MG63 (cell line): Measurements from ENCODE around the gene KRT4. TPM values are rescaled to one million over a fixed set of nuclear protein-coding genes. Genes with fewer than 3 reads are reported as not detected.
"Not testable (repeated sequence)": the region's sequence is repeated elsewhere in the genome, so short reads cannot be mapped to it uniquely, and the experiment has no call there.

ENCODE experiments used
- DNase-seq: peaks from one replicate; pipeline ENCODE4 v3.0.0-alpha.2; 2020
- H3K27me3 ChIP-seq: fragments of 250-450 bp; sonication (Bioruptor Pico); 2 replicates; pipeline ENCODE4 v1.5.1; 2020; ENCODE audit warnings: mild to moderate bottlenecking, moderate library complexity
- H3K36me3 ChIP-seq: fragments of 250-450 bp; sonication (Bioruptor Pico); 2 replicates; pipeline ENCODE4 v1.5.1; 2020; ENCODE audit warnings: mild to moderate bottlenecking, moderate library complexity
- H3K4me3 ChIP-seq: fragments of 250-450 bp; sonication (Bioruptor Pico); 2 replicates; pipeline ENCODE4 v1.5.1; 2020; ENCODE audit warnings: mild to moderate bottlenecking, moderate library complexity
- H3K9me3 ChIP-seq: fragments of 250-450 bp; sonication (Bioruptor Pico); 2 replicates; pipeline ENCODE4 v1.5.1; 2020; ENCODE audit warnings: mild to moderate bottlenecking, moderate library complexity
- total RNA-seq: library from RNA; depleted of rRNA; stranded (reverse); fragments of >200 nt; shearing (Covaris generic); gene quantifications from 2 replicates; pipeline ENCODE4 v1.2.3, GENCODE V29; 2014; ENCODE audit warnings: low replicate concordance

The KRT4 gene
- total RNA-seq, 1 experiment from 2014 or later = not detected

DNA sequence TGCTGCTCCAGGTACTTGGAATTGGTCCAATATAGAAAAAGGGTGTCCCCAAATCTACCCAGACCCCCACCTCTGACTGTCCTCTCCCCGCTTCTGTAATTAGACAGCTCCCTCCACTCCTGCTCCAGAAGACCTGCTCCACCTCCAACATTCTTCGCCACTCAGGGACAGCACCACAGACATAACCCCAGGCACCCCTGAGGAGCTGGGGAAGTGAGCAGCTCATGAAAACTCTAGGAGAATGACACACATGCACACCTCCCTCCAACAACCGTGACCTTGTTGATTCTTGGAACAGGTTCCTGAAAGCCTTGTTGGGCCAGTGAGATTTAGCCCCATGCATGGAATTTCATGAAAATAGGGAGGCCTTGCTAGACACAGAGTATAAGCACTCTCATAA, 8.2 kb downstream of the KRT4 start:
- no peak for DNase-seq
- H3K27me3 ChIP-seq = no peaks in the 10 kb centered on the region; the same call in 1 of the 2 replicates
- no peaks in the 10 kb centered on the region for H3K9me3 ChIP-seq
- no peak overlapping the region for H3K4me3 ChIP-seq
- no peaks in the 10 kb centered on the region for H3K36me3 ChIP-seq

DNA sequence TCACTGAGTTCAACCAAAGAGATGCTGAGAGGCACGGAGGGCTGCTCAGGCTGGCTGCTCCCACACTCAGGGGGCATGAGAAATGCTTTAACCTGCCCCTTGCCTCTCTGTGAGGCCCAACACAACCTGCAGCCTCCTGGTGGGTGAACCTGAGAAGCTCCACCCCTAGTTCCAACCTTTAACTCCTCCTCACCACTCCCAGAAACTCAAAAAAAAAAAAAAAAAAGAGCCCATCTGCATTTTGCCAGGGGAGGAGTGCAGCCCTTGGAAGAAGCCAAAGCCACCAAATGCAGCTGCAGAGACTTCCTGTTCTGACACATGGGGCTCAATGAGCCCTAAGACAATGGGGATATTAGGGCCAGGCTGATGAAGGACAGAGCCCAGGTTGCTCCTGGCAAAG, 8.9 kb downstream of the KRT4 start:
- no peak for DNase-seq

DNA sequence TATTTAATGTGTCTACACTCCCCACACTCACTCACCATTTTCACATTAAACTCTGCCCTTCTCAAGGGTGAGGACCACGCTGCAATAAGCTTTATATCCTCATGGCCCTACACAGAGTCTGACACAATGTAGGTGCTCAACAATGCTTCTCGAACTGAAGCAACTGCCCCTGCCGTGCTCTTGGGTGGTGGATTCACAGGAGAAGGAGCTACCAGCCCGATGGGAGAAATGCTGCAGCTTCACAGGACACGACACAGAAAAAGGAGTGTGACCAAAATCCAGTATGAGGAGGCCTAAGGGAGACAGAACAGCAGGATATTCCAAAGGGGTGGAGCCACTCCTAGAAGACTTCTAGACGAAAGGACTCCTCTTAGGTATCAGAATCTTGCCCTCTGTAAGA, 11.5 kb downstream of the KRT4 start:
- H3K27me3 ChIP-seq = no peaks in the 10 kb centered on the region
- no peaks in the 10 kb centered on the region for H3K36me3 ChIP-seq
- H3K4me3 ChIP-seq = no peak overlapping the region
- H3K9me3 ChIP-seq = no peaks in the 10 kb centered on the region
- DNase-seq = no peak

More for the DNA sequence above, 8.9 kb downstream of the KRT4 start:
- no peaks in the 10 kb centered on the region for H3K36me3 ChIP-seq
- no peaks in the 10 kb centered on the region; the same call in 1 of the 2 replicates for H3K27me3 ChIP-seq
- H3K9me3 ChIP-seq = no peaks in the 10 kb centered on the region
- no peak overlapping the region for H3K4me3 ChIP-seq

DNA sequence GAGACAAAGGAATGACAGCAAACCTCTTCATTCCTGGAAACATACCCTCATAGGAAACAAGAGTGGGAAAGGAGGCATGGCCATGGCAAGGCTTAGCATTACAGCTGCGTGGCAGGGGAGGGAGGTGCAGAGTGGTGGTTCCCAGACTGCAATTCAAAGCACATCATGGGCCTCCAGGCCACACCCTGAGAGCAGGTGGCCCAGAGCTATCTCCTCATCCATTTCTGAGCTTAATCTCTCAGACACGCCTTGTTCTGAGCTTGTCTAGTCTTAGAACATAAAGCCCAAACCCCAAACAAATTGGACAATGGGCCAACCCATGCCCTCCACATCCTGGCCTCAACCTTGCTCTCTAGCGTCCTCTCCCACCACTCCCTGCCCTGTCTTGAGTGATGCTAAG, 12.1 kb downstream of the KRT4 start:
- Histone ChIP-seq H3K36me3 (no peaks in the 10 kb centered on the region), H3K4me3 (no peak overlapping the region), H3K9me3 (no peaks in the 10 kb centered on the region), H3K27me3 (no peaks in the 10 kb centered on the region)
- DNase-seq = no peak

DNA sequence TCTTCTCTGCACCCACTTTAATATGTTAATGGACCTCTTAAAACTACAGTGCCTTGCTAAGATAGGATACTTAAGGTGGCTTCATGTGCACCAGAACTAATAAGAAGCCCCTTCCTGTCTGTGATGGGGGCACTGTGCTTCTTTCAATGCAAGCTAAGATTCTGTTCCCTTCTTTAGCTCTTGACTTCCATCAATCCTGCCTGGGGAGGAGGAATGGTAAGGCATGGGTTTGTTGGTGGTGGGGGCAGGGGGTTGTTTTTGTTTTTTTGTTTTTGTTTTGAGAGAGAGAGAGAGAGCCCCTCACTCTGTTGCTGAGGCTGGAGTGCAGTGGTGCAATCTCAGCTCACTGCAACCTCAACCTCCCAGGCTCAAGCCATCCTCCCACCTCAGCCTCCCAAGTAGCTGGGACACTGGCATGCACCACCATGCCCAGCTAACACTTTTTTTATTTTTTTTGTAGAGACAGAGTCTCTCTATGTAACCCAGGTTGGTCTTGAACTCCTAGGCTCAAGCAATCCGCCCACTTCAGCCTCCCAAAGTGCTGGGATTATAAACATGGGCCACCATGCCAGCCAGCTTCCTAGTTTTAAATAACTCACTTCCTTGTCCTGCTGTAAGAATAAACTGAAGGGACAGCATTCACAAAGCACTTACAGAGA, 13.5 kb downstream of the KRT4 start:
- Histone ChIP-seq H3K4me3 (no peak overlapping the region), H3K36me3 (no peaks in the 10 kb centered on the region), H3K9me3 (no peaks in the 10 kb centered on the region), H3K27me3 (no peaks in the 10 kb centered on the region)
- DNase-seq = no peak

DNA sequence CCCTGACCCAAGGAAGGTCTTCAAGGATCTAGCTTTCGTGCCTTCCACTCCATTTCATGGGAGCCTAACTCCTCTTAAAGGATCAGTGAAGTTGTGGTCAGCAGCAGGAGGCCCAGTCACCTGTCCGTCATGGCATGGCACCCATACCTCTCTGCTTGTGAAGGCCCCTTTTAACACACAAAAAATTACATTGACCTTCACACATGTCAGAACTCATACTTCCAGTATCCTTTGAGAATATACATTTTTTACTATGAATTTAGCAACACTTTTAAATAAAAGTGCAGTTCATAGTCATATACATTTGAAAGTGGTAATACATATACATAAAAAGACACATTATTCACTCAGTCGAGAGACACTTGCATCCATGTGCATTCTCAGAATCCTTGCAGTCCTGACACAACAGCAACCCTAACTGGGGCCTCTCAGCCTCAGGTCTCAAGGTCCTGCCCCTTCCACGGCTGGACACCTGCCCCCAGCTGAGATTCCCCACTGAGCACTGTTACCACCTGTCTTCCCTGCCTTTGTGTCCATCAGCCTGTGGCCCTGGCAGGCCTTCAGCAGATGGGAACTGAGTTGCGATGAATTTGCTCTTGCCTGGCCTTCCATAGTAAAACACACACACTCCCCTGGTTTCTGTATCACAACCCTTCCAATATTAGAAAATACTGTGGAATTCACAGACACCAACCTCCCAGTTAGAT, 14.3 kb downstream of the KRT4 start:
- no peak overlapping the region for H3K4me3 ChIP-seq
- no peaks in the 10 kb centered on the region for H3K27me3 ChIP-seq
- H3K9me3 ChIP-seq = no peaks in the 10 kb centered on the region
- H3K36me3 ChIP-seq = no peaks in the 10 kb centered on the region
- no peak for DNase-seq

DNA sequence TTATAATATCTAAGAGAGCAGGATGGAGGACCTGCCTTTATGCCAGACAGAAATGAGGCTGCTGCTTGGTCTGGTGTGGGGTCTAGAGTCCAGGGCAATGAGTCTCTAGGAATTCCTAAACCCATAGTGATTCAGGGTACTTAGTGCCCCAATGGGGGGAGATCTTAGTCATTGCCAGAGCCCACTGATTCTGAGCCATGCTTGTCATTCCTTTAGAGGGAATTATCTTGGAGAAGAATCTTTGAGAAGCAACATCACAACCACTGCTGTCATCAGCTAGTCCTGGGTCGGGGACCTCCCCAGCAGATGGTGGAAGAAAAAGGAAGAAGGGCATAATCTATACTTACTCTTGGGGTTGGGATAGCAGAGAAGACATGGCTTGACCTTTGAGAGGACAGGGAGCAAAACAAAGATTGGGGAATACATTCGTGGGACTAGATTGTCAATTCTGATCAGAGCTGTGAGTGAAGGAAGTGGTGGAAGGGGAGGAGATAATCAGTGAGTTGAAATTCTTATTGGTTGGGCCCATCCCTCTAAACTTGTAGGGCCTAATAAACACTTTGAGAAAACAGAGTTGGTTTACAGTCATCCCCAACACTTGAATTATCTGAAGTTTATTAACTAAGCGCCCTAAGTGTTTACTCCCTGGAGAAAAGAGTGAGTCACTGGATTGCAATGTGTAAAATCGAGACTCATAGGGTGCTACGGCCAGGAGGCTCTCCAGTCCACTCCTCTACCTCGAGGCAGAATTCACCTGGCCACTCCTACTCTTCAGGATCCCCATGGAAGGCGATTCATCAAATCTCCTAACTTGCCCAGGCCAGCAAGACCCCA, 15.0 kb downstream of the KRT4 start:
- H3K27me3 ChIP-seq = no peaks in the 10 kb centered on the region
- no peaks in the 10 kb centered on the region for H3K36me3 ChIP-seq
- no peak for DNase-seq
- H3K9me3 ChIP-seq = no peaks in the 10 kb centered on the region
- H3K4me3 ChIP-seq = no peak overlapping the region

DNA sequence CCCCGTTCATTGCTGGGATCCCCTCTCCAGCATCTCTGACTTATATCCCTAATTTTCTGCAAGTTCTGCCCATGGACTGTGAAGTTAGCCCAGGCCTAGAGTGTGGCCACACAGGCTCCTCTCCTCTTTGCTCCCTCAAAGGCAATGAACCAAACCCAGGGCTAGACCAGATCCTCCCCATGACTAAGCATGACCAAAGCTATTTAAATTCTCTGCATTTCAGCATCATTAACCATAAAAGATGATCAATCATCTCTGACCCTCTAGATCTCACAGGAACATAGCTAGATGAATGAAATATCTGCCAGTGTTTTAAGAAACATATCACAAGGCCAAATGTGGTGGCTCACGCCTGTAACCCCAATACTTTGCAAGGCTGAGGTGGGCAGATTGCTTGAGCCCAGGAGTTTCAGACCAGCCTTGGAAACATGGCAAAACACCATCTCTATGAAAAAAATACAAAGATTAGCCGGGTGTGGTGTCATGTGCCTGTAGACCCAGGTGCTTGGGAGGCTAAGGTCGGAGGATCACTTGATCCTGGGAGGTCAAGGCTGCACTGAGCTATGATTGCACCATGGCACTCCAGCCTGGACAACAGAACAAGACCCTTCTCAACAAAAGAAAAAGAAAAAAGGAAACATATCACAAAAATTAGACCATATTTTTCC, 15.8 kb downstream of the KRT4 start:
- no peak overlapping the region for H3K4me3 ChIP-seq
- H3K9me3 ChIP-seq = no peaks in the 10 kb centered on the region
- peak; percentile 15 for DNase-seq
- H3K36me3 ChIP-seq = no peaks in the 10 kb centered on the region
- no peaks in the 10 kb centered on the region for H3K27me3 ChIP-seq

DNA sequence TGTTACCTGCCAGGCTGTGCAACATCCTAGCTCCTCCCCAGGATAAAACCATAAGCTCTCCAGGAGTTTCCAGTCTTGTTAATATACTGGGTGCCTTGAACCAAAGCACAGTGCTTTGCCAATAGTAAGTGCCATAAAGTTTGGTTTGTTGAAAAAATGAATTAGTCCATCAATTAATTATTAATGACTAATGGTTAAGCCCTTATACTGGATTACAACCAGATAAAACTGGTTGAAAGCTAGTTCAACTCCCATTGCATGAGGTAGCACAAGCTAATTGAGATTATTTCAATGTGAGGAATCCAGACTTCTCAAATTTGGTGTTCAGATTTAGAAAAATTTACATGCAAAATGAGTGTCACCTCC, 16.4 kb downstream of the KRT4 start:
- DNase-seq = no peak
- H3K9me3 ChIP-seq = no peaks in the 10 kb centered on the region
- H3K27me3 ChIP-seq = no peaks in the 10 kb centered on the region
- no peaks in the 10 kb centered on the region for H3K36me3 ChIP-seq
- no peak overlapping the region for H3K4me3 ChIP-seq

DNA sequence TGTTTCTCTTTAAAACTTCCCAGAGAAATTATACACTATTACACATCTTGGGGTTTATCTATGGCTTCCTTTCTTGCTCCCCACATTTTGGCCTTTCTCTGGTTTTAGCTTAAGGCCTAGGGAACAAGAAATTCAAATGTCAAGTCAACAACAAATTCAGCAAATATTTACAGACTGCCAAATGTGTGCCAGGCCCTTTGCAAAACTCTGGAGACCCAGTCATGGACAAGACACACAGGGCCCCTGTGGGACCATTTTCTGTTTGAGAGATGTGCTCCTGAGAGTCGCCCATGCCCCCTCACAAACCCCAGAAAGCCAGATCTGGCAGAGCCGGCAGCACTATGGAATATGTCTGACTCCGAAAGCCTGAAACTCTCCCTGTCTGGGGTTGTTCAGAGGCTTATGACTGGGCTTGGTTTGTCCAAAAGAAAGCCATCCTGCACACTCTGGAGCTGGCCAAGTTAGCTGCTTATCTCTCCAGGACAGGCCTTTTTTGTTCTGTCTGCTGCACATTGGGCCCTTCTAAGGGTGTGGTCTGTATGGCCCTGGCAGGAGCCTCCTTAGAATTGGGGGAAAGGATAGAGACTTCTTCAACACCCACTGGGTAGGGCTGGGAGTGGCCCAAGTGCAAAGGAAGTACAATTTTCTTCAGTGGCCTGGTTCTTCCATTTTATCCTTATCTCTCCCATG, 16.9 kb downstream of the KRT4 start:
- H3K27me3 ChIP-seq = no peaks in the 10 kb centered on the region
- no peak overlapping the region for H3K4me3 ChIP-seq
- no peak for DNase-seq
- H3K36me3 ChIP-seq = no peaks in the 10 kb centered on the region
- H3K9me3 ChIP-seq = no peaks in the 10 kb centered on the region

DNA sequence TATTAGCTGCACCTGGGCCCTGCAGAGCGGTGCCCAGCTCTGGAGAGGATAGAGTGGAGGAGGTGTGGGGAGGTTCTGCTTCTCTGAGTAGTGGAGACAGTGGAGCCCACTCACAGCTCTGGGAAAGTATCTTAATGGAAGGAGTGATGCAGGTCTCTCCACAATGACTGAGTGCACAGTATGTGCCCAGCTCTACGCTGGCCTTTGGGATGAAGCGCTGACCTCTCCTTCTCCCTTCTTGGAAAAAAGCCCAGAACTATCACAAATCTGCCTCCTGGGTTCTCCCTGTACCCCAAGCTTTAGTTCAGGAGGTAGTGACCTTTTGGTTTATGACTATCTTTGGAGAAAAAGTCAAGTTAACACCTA, 17.5 kb downstream of the KRT4 start:
- H3K27me3 ChIP-seq = no peaks in the 10 kb centered on the region
- no peaks in the 10 kb centered on the region for H3K36me3 ChIP-seq
- no peak overlapping the region for H3K4me3 ChIP-seq
- DNase-seq = no peak
- H3K9me3 ChIP-seq = no peaks in the 10 kb centered on the region

DNA sequence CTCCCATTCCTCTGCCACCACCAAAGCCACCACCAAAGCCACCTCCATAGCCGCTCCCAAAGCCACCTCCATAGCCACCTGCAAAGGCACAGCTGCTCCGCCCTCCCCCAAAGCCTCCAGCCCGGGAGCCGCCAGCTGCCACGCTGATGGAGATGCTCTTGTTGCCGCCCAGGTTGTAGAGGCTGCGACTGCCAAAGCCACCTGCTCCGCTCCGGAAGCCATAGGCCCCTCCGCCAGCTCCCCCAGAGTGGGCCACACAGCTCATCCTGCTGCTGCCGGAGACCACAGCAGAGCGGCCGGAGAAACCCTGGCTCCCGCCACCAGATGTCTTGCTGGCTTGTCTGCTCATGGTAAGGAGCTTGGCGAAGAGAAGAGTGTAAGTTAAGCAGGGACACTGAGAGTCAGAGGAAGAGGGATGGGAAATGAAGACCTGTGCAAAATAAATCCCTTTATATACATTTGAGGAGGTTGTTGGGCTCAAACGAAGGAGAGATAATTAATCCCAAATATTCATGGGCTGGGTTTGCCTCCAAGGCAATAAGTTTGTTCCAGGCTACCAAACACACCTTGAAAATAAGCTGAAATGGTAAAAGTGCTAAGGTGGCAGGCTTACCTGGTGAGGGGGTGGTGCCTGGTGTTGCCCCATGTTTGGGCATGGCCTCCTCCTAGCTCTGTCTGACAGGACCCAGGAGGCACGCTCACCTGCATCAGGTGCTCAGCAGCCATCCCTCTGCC, 18.1 kb downstream of the KRT4 start, which contains the start of gene KRT3:
Gene KRT3 (minus strand): TSS at position 424 of the 735 bp plus-strand sequence. CDS start 75 bp downstream, at position 349.
- no peak for DNase-seq
- no peaks in the 10 kb centered on the region for H3K27me3 ChIP-seq
- H3K9me3 ChIP-seq = no peaks in the 10 kb centered on the region
- no peak within 1 kb of the TSS for H3K4me3 ChIP-seq
- no peaks in the 10 kb centered on the region for H3K36me3 ChIP-seq

DNA sequence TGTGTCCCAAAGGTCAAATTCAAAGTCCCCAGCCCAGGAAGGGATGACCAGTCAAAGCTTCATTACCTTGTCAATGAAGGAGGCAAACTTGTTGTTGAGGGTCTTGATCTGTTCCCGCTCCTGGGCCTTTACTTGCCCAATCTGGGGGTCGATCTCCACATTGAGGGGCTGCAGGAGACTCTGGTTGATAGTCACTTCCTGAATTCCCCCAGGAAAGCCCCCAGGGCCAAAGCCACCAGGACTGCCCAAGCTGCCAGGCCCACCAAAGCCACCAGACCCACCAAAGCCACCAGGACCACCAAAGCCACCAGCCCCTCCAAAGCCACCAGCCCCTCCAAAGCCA, 18.6 kb downstream of the KRT4 start:
- H3K4me3 ChIP-seq, H3K9me3 ChIP-seq, DNase-seq, H3K36me3 ChIP-seq, H3K27me3 ChIP-seq: not testable (repeated sequence)

DNA sequence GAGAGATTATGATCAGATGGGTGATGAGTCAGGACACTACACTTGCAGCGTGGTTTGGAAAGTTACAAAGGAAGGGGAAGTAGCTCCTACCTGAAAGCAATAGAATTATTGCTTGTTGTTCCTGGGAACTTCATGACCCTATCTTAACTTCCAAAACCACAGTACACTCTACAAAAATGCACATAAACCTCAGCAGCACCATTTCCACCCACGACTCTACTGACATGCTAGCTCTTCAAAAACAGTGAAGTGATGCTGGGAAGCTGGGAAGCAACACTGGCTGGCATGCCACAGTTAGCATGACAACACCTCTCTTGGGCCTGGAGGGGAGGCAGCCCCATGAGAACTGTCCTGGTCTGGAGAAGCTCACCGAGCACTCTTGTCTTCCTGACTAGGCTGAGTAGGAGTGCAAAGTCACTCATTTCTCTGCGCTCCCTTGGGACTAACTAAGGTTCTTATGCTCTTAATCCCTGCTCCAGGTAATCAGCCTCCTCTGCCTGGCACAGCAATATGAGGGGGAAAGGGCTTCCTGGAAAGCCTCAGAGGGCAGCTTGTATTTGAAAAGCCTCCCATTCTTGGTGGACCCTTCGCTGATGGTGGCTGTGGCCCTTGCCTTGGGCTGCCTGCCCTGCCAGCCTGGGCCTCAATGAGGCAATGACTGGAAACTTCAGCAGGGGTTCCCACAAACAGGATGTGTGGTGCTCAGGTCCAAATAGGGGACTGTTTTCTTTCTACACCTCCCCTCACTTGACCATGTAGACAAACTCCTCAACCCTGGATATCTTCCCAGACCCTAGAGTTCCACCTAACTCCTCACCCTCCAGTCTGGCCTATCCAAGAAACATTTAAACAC, 19.2 kb downstream of the KRT4 start:
- Histone ChIP-seq H3K9me3 (no peaks in the 10 kb centered on the region), H3K4me3 (no peak overlapping the region), H3K36me3 (no peaks in the 10 kb centered on the region), H3K27me3 (no peaks in the 10 kb centered on the region)
- DNase-seq = no peak
